ENCODE data around the gene MTHFSD. TPM values are rescaled to one million over a fixed set of nuclear protein-coding genes. Genes with fewer than 3 reads are reported as not detected.

MTHFSD gene
- total and polyA plus RNA-seq, 2 of the 8 experiments (the other 6 are each of a cell fraction or from before 2014, with no cell fraction given): 7.1 to 9.8 TPM

GRCh38 chr16:86593913-86594620 is 39.0 kb upstream of the MTHFSD start (continued):
- TF ChIP-seq YY1 (IDR thresholded peaks at IDR 0.05; ENCODE audit: low read depth, low read length): no peak
- no peak for TF ChIP-seq POU5F1 (IDR thresholded peaks at IDR 0.05; ENCODE audit: low read depth, low read length)
- no peak for TF ChIP-seq SRF (IDR thresholded peaks at IDR 0.05; ENCODE audit: low read depth, low read length)
- TF ChIP-seq CTCF (IDR thresholded peaks at IDR 0.05; ENCODE audit: control extremely low read depth in 1 of 3, insufficient read depth in 1 of 3, low read depth in 1 of 3, low read length in 3 of 3): no peak
- no peak for TF ChIP-seq BACH1 (IDR thresholded peaks at IDR 0.05; ENCODE audit: low read length)

Measured in H1 (cell line).